Tibial artery (tissue), 4 donors: ENCODE results near the gene FBXO9.

Source experiments
- DNase-seq, 2 donors: peaks; one replicate each; pipeline ENCODE4 v3.0.0-alpha.2; 2019
- H3K27ac ChIP-seq, 2 donors: fragments of 200-600 bp; sonication (generic) in 1 of 2; 1 replicate in 1 of 2; 2 replicates in 1 of 2; pipeline ENCODE4 v1.5.1; 2018 to 2019; ENCODE audit warnings: mild to moderate bottlenecking in 1 of 2
- H3K27me3 ChIP-seq, 2 donors: fragments of 200-600 bp; sonication (generic) in 1 of 2; one replicate each; pipeline versions ENCODE4 v1.5.1 to v1.6.0; 2016 to 2019
- H3K36me3 ChIP-seq, 3 donors: fragments of 200-600 bp; sonication (generic) in 2 of 3; one replicate each; pipeline ENCODE4 v1.5.1; 2016 to 2019; ENCODE audit warnings: mild to moderate bottlenecking in 2 of 3
- H3K4me1 ChIP-seq, 4 donors: fragments of 200-600 bp; sonication (generic) in 2 of 4; 1 replicate in 3 of 4; 2 replicates in 1 of 4; pipeline ENCODE4 v1.5.1; 2016 to 2019
- H3K4me3 ChIP-seq, 2 donors: fragments of 200-600 bp; sonication (generic) in 1 of 2; 1 replicate in 1 of 2; 2 replicates in 1 of 2; pipeline ENCODE4 v1.5.1; 2018 to 2019; ENCODE audit warnings: mild to moderate bottlenecking in 2 of 2
- H3K9me3 ChIP-seq, 3 donors: fragments of 200-600 bp; sonication (generic) in 1 of 3; one replicate each; pipeline ENCODE4 v1.5.1; 2016 to 2019
- intact Hi-C: fragments of 100-400 bp; cut with DNase I; formaldehyde crosslinking; loops from one replicate; pipeline ENCODE4 v1.15.0; 2023; ENCODE audit warnings: low total_unique reads
- TF ChIP-seq, protein P1 (sequence below), 2 experiments: fragments of 200-600 bp in 1 of 2; fragments of 450-650 bp in 1 of 2; IDR thresholded peaks; one replicate each; pipeline ENCODE4 v1.5.1; 2017 to 2019; ENCODE audit warnings: antibody characterized with exemption in 2 of 2, mild to moderate bottlenecking in 1 of 2, moderate library complexity in 1 of 2

The FBXO9 gene

DNA sequence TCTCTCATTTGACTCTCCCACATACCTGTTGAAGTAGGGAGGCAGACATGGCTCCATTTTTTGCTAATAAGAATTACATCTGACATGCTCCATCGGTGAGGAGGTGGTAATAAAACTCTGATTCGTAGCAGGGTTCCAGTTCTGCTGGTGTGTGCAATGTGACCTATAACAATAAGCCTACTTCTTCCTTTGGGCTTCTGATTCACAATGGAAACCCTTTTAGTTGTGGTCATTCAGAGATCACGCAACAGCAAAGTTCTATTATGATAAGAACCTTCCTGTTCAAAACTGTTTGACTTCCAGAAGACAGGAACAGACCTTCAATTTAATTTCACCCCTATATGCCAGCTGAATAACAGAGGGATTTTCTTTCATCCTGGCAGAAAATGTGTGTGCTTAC is 38.7 kb upstream of the FBXO9 start:
- H3K4me1 ChIP-seq = no peaks in the 10 kb centered on the region
- H3K27me3 ChIP-seq = no peaks in the 10 kb centered on the region
- no peak for DNase-seq
- no peak overlapping the region for H3K27ac ChIP-seq
- H3K36me3 ChIP-seq = peaks cover 27 to 61% (median 58%) of the 10 kb centered on the region in 3 donors
- TF ChIP-seq, protein P1, sequence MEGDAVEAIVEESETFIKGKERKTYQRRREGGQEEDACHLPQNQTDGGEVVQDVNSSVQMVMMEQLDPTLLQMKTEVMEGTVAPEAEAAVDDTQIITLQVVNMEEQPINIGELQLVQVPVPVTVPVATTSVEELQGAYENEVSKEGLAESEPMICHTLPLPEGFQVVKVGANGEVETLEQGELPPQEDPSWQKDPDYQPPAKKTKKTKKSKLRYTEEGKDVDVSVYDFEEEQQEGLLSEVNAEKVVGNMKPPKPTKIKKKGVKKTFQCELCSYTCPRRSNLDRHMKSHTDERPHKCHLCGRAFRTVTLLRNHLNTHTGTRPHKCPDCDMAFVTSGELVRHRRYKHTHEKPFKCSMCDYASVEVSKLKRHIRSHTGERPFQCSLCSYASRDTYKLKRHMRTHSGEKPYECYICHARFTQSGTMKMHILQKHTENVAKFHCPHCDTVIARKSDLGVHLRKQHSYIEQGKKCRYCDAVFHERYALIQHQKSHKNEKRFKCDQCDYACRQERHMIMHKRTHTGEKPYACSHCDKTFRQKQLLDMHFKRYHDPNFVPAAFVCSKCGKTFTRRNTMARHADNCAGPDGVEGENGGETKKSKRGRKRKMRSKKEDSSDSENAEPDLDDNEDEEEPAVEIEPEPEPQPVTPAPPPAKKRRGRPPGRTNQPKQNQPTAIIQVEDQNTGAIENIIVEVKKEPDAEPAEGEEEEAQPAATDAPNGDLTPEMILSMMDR (IDR thresholded peaks at IDR 0.05) = no peak
- no peaks in the 10 kb centered on the region for H3K9me3 ChIP-seq
- intact Hi-C loops = no loop called here
- no peak overlapping the region for H3K4me3 ChIP-seq

DNA sequence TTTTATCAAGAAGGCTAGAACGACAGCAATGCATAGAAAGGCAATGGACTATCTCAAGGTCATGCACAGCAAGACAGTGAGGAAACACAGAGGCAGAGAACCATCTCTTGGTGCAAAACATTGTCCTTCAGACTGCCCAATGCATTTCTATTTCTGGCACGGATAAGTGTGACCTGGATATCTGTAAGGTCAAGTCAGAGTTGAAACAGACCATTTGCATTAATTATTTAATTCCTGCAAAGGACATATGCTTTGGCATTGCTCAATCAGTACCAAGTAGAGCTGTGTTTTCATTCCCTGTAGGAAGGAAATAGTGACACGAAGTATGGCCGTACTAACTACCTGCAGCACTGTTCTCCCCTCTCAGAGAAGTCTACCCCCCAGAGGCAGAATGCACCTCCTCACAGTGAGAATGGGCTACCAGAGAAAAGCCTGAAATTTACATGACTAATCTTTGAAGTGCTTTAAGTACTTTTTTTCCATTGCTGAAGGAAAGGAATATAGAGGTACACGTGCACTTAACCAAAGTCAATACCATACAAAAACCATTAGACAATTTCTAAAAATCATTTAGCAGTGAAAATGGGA is 38.0 kb upstream of the FBXO9 start:
- intact Hi-C loops = no loop called here
- no peak overlapping the region for H3K27ac ChIP-seq
- no peak for DNase-seq
- TF ChIP-seq, protein P1 (IDR thresholded peaks at IDR 0.05) = no peak
- H3K4me1 ChIP-seq = no peaks in the 10 kb centered on the region
- no peaks in the 10 kb centered on the region for H3K9me3 ChIP-seq
- H3K4me3 ChIP-seq = no peak overlapping the region
- no peaks in the 10 kb centered on the region for H3K27me3 ChIP-seq
- peaks cover 27 to 66% (median 63%) of the 10 kb centered on the region in 3 donors for H3K36me3 ChIP-seq

DNA sequence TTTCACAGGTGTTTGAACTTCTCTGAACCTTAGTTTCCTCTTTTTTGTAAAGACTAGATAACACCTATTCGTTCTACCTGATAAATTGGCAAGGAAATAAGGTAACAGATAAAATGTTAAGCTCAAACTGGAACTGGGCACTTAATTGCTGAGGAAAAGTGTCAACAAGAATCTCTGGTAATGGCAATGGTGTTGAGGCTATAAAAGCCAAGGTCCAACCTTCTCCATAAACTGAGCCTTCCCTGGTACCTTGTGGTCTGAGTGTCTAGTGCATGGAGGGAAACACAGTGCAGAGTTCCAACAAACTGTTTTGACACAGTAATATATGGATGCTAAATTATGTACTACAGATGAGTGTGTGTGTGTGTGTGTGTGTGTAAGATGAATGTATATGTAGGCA is 36.7 kb upstream of the FBXO9 start:
- intact Hi-C loops = no loop called here
- TF ChIP-seq, protein P1 (IDR thresholded peaks at IDR 0.05) = no peak
- no peak overlapping the region for H3K27ac ChIP-seq
- H3K4me1 ChIP-seq = peaks cover 0 to 10% (median 7%) of the 10 kb centered on the region in 4 donors
- H3K4me3 ChIP-seq = no peak overlapping the region
- peaks cover 27 to 66% (median 63%) of the 10 kb centered on the region in 3 donors for H3K36me3 ChIP-seq
- no peaks in the 10 kb centered on the region for H3K27me3 ChIP-seq
- no peaks in the 10 kb centered on the region for H3K9me3 ChIP-seq
- no peak for DNase-seq

DNA sequence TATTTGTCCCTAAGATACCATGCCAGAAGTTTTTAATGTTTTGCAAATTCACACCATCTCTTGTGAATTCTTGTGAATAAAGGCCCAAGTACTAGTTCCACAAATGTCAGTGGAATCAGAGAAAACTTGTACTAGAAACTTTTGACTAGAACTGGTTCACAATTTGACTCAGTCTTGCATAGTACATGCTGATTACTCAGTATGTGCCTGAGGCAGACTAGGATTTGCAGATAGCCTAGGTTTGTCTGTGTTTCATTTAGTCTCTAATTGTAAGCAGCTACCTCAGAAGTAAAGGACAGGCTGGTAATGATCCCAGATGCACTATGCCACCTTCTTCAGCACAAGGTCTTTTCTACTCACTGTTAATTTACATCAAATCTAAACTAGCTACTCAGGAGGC is 35.9 kb upstream of the FBXO9 start:
- Histone ChIP-seq H3K27me3 (no peaks in the 10 kb centered on the region), H3K4me3 (no peak overlapping the region), H3K4me1 (peaks cover 0 to 18% (median 11%) of the 10 kb centered on the region in 4 donors), H3K9me3 (no peaks in the 10 kb centered on the region), H3K27ac (no peak overlapping the region), H3K36me3 (peaks cover 27 to 71% (median 57%) of the 10 kb centered on the region in 3 donors)
- DNase-seq = no peak
- intact Hi-C loops = no loop called here
- TF ChIP-seq, protein P1 (IDR thresholded peaks at IDR 0.05) = no peak

DNA sequence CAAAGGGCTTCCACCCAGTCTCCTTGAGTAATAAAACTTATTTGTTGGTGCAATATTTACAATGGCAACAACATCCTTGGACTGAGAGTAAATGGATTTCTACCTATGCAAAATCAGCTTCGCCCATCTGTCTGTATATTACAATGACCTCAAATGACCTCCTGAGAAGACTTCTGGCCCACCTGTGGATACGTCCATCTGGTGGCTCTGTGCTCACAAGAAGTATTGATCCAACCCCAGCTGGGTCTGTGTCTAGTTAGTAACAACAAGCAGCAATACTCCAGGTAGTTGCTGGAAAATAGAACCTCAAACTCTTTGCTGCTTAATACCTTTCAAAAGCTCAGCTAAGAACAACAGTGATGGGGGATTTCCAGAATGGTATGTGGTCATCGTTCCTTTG is 35.4 kb upstream of the FBXO9 start:
- TF ChIP-seq, protein P1 (IDR thresholded peaks at IDR 0.05) = no peak
- intact Hi-C loops = no loop called here
- H3K36me3 ChIP-seq = peaks cover 27 to 76% (median 54%) of the 10 kb centered on the region in 3 donors

More for the DNA sequence above, 35.4 kb upstream of the FBXO9 start:
- Histone ChIP-seq H3K4me1 (peaks cover 0 to 20% (median 12%) of the 10 kb centered on the region in 4 donors), H3K27ac (no peak overlapping the region), H3K4me3 (no peak overlapping the region), H3K27me3 (no peaks in the 10 kb centered on the region), H3K9me3 (no peaks in the 10 kb centered on the region)
- no peak for DNase-seq
